HL-60 (cell line): Measurements from ENCODE around the gene LAMA4.

ENCODE experiments used
- DNase-seq, 2 experiments: peaks; one replicate each; pipeline ENCODE4 v3.0.0-alpha.2; 2010 to 2020; ENCODE audit warnings: low read depth in 1 of 2, low spot score in 1 of 2
- H3K27ac ChIP-seq: fragments of 250-450 bp; sonication (Bioruptor Pico); replicated peaks from 2 replicates; pipeline ENCODE4 v1.5.1; 2020; ENCODE audit warnings: mild to moderate bottlenecking, moderate library complexity
- H3K27me3 ChIP-seq: fragments of 250-450 bp; sonication (Bioruptor Pico); 2 replicates; pipeline ENCODE4 v1.5.1; 2021; ENCODE audit warnings: mild to moderate bottlenecking, moderate library complexity; ENCODE audit not compliant: insufficient read depth, poor library complexity, severe bottlenecking
- H3K4me3 ChIP-seq: replicated peaks from 2 replicates; pipeline ENCODE4 v1.5.1; 2011; ENCODE audit warnings: mild to moderate bottlenecking, control low read depth, low read length; ENCODE audit not compliant: insufficient read depth
- CTCF ChIP-seq: IDR thresholded peaks from one replicate; pipeline ENCODE4 v1.5.1; 2011; ENCODE audit warnings: low read length, control low read depth, inconsistent platforms; ENCODE audit not compliant: insufficient read depth
- GABPA ChIP-seq: IDR thresholded peaks from 2 replicates; pipeline ENCODE4 v1.6.1; 2012; ENCODE audit warnings: low read depth
- POLR2AphosphoS5 ChIP-seq: IDR thresholded peaks from 2 replicates; pipeline ENCODE4 v1.6.1; 2012; ENCODE audit warnings: low read depth
- REST ChIP-seq: IDR thresholded peaks from 2 replicates; pipeline ENCODE4 v1.6.1; 2012; ENCODE audit warnings: low read depth; ENCODE audit not compliant: insufficient replicate concordance
- SPI1 ChIP-seq: IDR thresholded peaks from 2 replicates; pipeline ENCODE4 v1.6.1; 2012; ENCODE audit warnings: low read depth, mild to moderate bottlenecking, borderline replicate concordance

Gene LAMA4

GRCh38 chr6:112252571-112253497 lies 1.5 kb downstream of the LAMA4 start:
- DNase-seq, result no peak
- peaks cover 30% of the 10 kb centered on the region for H3K27me3 ChIP-seq
- H3K4me3 ChIP-seq, result no peak overlapping the region
- TF ChIP-seq REST (no peak), POLR2AphosphoS5 (no peak), SPI1 (no peak), CTCF (no peak), GABPA (no peak)
- H3K27ac ChIP-seq, result no peak overlapping the region

- peaks cover 30% of the 10 kb centered on the region for H3K27me3 ChIP-seq
- no peak for DNase-seq
- H3K4me3 ChIP-seq, result no peak overlapping the region
- no peak overlapping the region for H3K27ac ChIP-seq
- TF ChIP-seq SPI1 (no peak), GABPA (no peak), CTCF (no peak), POLR2AphosphoS5 (no peak), REST (no peak)
These were observed 3.0 kb downstream of the LAMA4 start for GRCh38 chr6:112251171-112251875.

GRCh38 chr6:112249489-112249888 lies 4.9 kb downstream of the LAMA4 start:
- Histone ChIP-seq H3K27me3 (peaks cover 21% of the 10 kb centered on the region), H3K4me3 (no peak overlapping the region), H3K27ac (no peak overlapping the region)
- no peak for TF ChIP-seq POLR2AphosphoS5
- TF ChIP-seq CTCF, result no peak
- no peak for TF ChIP-seq GABPA
- TF ChIP-seq REST, result no peak
- no peak for TF ChIP-seq SPI1
- no peak for DNase-seq
